Activated T-cell treated with anti-CD3 and anti-CD28 coated beads, Interleukin-2, amount 50 U/mL, for 4 hours (primary cell): ENCODE data around the gene ATG16L2. TPM values are rescaled to one million over a fixed set of nuclear protein-coding genes. Genes with fewer than 3 reads are reported as not detected.
A peak's percentile ranks its signal among the peaks of the same experiment; 100 is the strongest.
"Not testable (repeated sequence)": the region's sequence is repeated elsewhere in the genome, so short reads cannot be mapped to it uniquely, and the experiment has no call there.

ENCODE experiments used
- ATAC-seq, 2 donors: fragments of 200-7000 bp; cut with Tn5 transposase; one replicate each; pipeline ENCODE4 v1.10.0; 2021
- DNase-seq: peaks from one replicate; pipeline ENCODE4 v3.0.0-alpha.2; 2020
- H3K27me3 Mint-ChIP-seq: one replicate; pipeline ENCODE4 v1.8.0; 2021; ENCODE audit warnings: low read depth, mixed read lengths
- H3K36me3 Mint-ChIP-seq: one replicate; pipeline ENCODE4 v1.8.0; 2022; ENCODE audit warnings: mixed read lengths; ENCODE audit not compliant: insufficient read depth
- H3K4me1 Mint-ChIP-seq: one replicate; pipeline ENCODE4 v1.8.0; 2021; ENCODE audit warnings: low read depth, mixed read lengths
- H3K4me3 Mint-ChIP-seq: one replicate; pipeline ENCODE4 v1.8.0; 2021; ENCODE audit warnings: mild to moderate bottlenecking, moderate library complexity, mixed read lengths
- H3K9me3 Mint-ChIP-seq: one replicate; pipeline ENCODE4 v1.8.0; 2021; ENCODE audit warnings: mixed read lengths
- total RNA-seq, 3 donors: library from RNA; stranded (reverse); gene quantifications; one replicate each; pipeline ENCODE4 v1.2.1, GENCODE V29; 2021

Gene ATG16L2
- total RNA-seq, 3 donors from 2014 or later, result 23.8 to 28.9 (median 26.0) TPM

DNA sequence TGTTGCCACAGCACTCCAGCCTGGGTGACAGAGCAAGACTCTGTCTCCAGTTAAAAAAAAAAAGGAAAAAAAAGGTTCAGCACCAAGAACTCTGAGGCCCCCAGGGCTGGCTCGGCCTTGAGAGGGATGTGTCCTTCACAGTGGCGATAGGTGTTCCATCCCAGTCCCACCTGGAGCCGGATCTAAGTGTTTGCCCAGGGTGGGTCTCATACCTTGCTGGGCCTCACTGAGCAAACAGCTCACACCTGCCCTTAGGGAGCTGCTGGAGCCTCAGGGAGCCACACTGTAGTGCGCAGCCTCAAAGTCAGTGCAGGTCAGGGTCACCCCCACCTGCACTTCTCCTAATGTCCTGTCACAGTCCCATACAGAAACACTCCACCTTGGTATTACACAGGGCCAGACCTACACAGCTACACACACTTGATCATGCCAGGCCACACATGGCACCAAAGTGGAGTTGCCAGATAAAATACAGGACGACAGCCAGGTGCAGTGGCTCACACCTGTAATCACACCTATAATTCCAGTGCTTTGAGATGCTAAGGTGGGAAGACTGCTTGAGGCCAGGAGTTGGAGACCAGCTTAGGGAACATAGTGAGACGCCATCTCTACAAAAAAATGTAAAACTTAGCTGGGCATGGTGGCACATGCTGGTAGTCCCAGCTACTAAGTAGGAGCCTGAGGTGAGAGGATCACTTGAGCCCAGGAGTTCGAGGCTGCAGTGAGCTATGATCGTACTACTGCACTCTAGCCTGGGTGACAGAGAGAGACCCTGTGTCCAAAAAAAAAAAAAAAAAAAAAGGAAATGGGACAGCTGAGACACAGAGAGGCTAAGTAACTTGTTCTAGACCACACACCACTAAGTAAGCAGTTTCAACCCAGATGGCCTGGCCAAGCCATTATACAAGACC is 27.7 kb upstream of the ATG16L2 start:
- ATAC-seq (no peak), DNase-seq (no peak)
- Mint-ChIP-seq H3K27me3 (no peaks in the 10 kb centered on the region), H3K36me3 (no peaks in the 10 kb centered on the region), H3K9me3 (no peaks in the 10 kb centered on the region), H3K4me3 (no peak overlapping the region), H3K4me1 (peaks cover 14% of the 10 kb centered on the region)

DNA sequence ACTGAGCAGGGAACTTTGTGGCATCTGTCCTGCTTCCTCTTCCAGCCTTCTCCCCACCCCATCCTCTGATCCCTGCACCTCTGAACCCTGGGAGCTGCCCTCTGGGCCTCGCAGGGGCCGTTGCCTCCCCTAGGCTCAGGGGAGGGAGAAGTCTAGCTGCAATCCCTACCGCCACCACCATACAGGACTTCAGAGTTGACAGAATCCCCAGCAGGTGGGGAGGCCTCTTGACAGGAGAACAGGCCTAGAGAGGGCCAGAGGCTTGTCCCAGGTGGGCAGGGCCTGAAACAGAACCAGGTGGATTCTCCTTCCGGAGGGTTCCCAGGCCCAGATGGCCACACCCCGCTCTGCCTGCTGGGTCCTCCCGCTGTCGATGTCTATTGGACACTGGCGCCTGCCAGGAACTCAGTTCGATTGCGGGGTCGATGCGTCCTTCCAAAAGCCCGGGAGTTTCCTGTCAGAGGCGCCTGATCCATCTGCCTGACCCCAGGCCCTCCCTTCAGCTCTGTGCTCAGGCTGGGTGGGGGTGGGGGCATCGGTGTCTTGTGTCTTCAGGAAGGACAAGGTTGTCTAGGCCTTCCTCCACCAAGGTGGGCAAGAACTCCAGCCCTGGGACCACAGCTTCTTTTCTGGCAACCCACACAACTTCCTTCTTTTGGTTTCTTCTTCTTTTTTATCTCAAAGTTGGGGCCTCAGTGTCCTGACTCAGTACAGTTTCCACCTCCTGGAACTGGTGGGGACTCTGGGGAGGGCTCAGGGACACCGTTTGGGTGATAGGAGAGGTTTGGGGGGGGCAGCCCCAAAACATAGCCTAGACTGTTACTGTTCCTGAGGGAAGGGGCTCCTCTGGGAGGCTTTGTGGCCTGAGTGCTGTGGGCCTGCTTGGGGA is 26.8 kb upstream of the ATG16L2 start:
- DNase-seq (no peak), ATAC-seq (peak; percentile 36 to 41)
- Mint-ChIP-seq H3K4me1 (peaks cover 11% of the 10 kb centered on the region), H3K4me3 (no peak overlapping the region), H3K9me3 (no peaks in the 10 kb centered on the region), H3K27me3 (no peaks in the 10 kb centered on the region), H3K36me3 (no peaks in the 10 kb centered on the region)

DNA sequence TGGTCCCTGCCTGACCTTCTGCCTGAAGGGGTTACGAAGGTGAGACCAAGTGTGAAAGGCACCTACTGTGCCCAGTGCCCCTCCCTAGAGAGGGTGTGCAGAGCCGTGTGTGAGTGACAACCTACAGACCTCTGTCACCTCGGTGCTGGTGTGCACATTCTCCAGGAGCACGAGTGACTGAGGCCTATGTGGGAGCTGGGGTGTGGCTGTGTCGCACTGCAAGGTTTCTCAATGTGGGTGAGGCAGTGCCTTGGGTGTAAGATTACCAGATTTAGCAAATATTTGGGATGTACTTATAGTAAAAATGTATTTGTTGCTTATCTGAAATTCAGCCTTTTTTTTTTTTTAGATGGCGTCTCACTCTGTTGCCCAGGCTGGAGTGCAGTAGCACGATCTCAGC is 26.0 kb upstream of the ATG16L2 start:
- Mint-ChIP-seq H3K4me1 (peaks cover 12% of the 10 kb centered on the region), H3K4me3 (no peak overlapping the region), H3K9me3 (no peaks in the 10 kb centered on the region), H3K36me3 (no peaks in the 10 kb centered on the region), H3K27me3 (no peaks in the 10 kb centered on the region)
- ATAC-seq (no peak), DNase-seq (no peak)

DNA sequence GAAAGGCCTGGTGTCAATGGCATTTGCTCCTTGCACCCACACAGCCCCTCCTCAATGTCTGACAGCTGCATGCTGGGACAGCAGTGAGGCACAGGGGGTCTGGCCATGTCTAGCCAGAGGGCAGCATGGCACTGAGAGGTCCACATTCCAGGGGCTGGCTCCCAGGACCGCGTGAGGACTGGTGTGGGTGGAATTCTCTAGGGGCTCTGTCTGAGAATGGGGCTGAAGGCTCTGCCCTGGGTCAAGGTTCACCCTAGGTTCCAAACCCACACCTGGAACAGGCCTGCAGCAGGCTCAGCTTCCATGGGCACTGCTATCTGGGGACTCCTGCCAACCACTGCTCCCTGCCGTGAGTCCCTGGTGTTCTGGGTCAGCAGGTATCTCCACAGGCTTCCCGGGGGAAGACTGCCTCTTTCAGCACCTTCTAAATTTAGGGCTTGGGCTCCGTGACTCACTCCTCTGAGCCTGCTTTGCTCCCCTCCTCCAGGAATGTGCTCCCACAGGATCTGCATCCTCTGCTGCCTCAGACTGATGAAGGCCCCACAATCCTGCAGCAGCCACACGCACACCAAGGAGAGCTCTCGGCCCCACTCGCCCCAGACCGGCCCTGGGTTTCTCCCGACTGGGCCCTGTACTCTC is 24.6 kb upstream of the ATG16L2 start:
- Mint-ChIP-seq H3K27me3 (no peaks in the 10 kb centered on the region), H3K4me3 (no peak overlapping the region), H3K9me3 (no peaks in the 10 kb centered on the region), H3K36me3 (no peaks in the 10 kb centered on the region), H3K4me1 (peaks cover 21% of the 10 kb centered on the region)
- DNase-seq (no peak), ATAC-seq (no peak)

DNA sequence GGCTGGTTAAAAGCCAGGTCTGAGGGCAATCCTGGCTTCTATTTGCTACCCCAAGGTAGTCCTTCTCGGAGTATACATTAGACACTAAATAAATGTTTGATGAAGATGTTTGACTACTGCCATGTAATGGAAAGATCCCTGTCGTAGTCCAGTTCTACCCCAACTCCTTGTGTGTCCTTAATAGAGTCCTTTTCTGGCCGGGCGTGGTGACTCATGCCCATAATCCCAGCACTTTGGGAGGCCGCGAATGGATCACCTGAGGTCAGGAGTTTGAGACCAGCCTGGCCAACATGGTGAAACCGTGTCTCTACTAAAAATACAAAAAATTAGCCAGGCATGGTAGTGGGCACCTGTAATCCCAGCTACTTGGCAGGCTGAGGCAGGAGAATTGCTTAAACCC is 23.0 kb upstream of the ATG16L2 start:
- not testable (repeated sequence) for DNase-seq, ATAC-seq, H3K27me3 Mint-ChIP-seq, H3K4me3 Mint-ChIP-seq, H3K36me3 Mint-ChIP-seq, H3K9me3 Mint-ChIP-seq
- H3K4me1 Mint-ChIP-seq, result peaks cover 24% of the 10 kb centered on the region

DNA sequence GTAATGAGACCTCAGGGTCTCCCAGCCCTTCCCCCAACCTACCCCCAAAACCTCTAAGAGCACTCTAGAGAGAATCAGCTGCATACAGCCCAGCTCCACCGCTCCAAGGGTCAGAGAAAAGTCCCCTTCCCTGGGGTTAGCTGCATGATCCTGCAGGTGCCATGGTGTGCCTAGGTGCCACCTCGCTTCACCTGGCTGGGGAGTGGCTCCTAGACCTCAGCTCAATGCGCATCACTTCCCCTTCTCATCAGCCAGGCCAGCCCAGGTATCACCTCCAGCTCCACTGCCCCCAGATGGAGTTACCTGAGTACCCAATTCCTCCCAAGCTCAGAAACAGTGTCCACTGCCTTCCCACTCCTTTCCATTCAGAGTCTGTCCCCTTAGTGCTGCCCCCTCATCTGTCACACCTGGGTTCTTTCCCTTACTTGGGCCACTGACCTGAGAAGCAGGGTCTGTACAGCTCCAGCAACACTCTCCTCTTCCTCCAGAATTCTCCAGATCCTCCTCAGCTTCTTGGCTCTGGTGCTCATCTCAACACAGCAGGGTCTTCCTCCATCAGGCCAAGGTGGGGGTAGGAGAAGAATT is 21.7 kb upstream of the ATG16L2 start:
- no peaks in the 10 kb centered on the region for H3K27me3 Mint-ChIP-seq
- DNase-seq (no peak), ATAC-seq (no peak)
- peak overlapping the region; percentile 4 for H3K4me3 Mint-ChIP-seq
- H3K9me3 Mint-ChIP-seq, result no peaks in the 10 kb centered on the region
- peaks cover 24% of the 10 kb centered on the region for H3K4me1 Mint-ChIP-seq
- no peaks in the 10 kb centered on the region for H3K36me3 Mint-ChIP-seq

DNA sequence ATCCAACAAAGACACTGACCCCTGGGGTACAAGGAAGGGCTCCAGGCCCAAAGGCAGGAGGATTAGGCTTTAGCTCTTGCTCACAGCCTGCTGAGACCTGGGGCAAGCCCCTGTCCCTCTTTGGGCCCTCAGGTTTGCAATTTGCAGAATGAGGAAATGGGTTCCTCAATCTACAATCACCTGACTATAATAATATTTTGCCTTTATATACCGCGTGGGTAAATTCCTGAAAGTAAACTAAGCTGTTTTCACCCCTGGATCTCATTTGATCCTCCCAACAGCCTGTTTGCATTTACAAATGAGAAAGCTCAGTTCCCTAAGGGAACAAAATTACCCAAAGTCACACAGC is 21.2 kb upstream of the ATG16L2 start:
- Mint-ChIP-seq H3K36me3 (no peaks in the 10 kb centered on the region), H3K27me3 (no peaks in the 10 kb centered on the region), H3K9me3 (no peaks in the 10 kb centered on the region), H3K4me1 (peaks cover 23% of the 10 kb centered on the region), H3K4me3 (peak overlapping the region; percentile 92)
- DNase-seq (no peak), ATAC-seq (no peak)

DNA sequence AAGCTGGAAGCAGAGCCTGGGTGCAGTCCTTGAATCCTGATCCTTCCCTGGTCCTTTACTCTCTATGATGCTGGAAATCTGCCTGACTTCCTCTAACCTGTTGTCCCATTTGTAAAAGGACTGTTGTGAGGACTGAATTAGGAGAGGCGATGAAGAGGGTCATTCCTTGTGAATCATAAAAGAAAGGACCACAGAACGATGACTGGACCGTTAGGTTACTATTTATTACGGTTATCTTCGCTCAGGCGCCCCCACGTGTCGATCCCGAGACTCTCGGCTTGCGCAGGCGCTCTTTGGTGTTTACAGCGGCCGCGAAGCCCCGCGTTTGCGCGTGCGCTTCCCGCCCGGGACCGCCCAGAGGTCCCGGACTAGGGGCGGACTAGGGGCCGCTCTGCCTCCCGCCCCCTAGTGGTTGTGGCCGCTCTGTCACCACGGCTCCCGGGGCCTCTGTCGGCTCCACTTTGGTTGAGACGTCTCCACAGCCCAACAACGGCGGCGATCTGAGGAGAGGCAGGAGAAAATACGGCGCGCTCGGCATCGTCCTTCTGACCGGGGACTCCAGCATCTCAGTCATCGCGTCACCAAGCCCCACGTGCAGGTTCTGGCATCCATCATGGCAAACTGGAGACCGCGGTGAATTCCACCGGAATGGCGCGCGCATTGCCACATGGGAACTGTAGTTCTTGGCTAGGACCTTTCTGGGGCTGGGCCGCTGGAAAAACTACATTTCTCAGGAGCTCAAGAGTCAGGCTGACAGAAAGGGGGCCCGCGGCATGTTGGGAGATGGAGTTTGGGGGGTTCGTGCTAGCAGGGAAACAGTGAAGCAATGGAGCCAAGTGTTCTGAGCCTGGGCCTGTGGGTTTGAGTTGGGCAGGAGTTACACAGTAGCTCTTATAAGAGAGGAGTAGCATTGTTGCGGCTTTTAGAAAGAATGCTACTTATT is 20.5 kb upstream of the ATG16L2 start, which contains the start of gene STARD10:
STARD10 (minus strand) TSS at position 623 of the 943 bp plus-strand sequence. CDS start 12,866 bp downstream, outside the sequence.
- H3K27me3 Mint-ChIP-seq, result no peaks in the 10 kb centered on the region
- H3K4me3 Mint-ChIP-seq, result peak within 1 kb of the TSS; percentile 92
- ATAC-seq (peak; percentile 95), DNase-seq (peak; percentile 93)
- H3K36me3 Mint-ChIP-seq, result no peaks in the 10 kb centered on the region
- no peaks in the 10 kb centered on the region for H3K9me3 Mint-ChIP-seq
- H3K4me1 Mint-ChIP-seq, result peaks cover 23% of the 10 kb centered on the region

DNA sequence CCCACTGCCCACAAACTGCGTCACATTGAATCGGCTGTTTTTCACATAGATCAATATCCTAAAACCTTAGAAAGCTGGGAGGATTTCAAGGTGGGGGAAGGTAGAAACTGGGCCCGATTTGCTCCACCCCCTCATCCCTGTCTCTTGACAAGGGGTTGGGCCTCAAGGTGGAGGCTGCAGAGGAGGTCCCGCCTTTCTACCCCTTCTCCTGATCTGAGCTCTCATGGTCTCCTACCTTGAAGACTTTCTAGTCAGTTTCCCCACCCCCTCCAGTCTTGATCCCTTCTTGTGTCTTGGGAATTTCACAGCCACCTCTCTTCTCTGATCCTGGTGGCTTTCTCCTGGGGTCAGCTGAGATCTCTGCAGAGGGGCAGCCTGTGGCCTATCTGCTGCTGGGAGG is 15.8 kb upstream of the ATG16L2 start:
- no peaks in the 10 kb centered on the region for H3K9me3 Mint-ChIP-seq
- no peaks in the 10 kb centered on the region for H3K27me3 Mint-ChIP-seq
- ATAC-seq, result no peak
- H3K4me1 Mint-ChIP-seq, result peaks cover 11% of the 10 kb centered on the region
- no peak for DNase-seq
- no peak overlapping the region for H3K4me3 Mint-ChIP-seq
- H3K36me3 Mint-ChIP-seq, result no peaks in the 10 kb centered on the region

DNA sequence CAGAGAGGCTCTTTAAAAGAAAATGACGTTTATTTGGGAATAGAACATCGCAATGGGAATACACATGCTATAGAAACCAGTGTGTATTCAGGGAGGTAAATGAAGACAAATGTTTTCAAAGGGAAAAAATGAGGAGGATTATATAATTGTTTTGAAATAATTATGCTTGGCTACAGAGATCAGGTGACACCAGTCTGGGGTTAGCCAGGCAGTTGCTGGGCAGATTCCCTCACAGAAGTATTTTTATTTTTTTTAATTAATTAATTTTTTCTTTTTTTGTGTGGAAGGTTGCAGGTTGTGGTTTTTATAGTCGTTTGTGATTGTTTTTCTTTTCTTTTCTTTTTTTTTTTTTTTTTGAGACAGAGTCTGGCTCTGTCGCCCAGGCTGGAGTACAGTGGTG is 14.8 kb upstream of the ATG16L2 start:
- DNase-seq, result no peak
- no peak for ATAC-seq
- no peaks in the 10 kb centered on the region for H3K9me3 Mint-ChIP-seq
- peaks cover 5% of the 10 kb centered on the region for H3K4me1 Mint-ChIP-seq
- H3K27me3 Mint-ChIP-seq, result no peaks in the 10 kb centered on the region
- H3K4me3 Mint-ChIP-seq, result no peak overlapping the region
- H3K36me3 Mint-ChIP-seq, result no peaks in the 10 kb centered on the region

DNA sequence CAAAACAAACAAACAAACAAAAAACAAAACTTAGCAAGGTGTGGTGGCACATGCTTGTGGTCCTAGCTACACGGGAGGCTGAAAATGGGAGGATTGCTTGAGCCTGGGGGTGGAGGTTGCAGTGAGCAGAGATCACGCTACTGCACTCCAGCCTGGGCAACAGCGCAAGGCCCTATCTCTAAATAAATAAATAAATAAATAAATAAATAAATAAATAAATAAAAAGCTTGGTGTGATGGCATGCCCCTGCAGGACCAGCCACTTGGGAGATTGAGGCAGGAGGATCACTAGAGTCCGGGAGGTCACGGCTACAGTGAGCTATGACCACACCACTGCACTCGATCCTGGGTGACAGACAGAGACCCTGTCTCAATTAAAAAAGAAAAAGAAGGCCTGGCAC is 11.4 kb upstream of the ATG16L2 start:
- no peak overlapping the region for H3K4me3 Mint-ChIP-seq
- no peaks in the 10 kb centered on the region for H3K4me1 Mint-ChIP-seq
- no peaks in the 10 kb centered on the region for H3K36me3 Mint-ChIP-seq
- H3K27me3 Mint-ChIP-seq, result no peaks in the 10 kb centered on the region
- no peak for DNase-seq
- no peaks in the 10 kb centered on the region for H3K9me3 Mint-ChIP-seq
- no peak for ATAC-seq

DNA sequence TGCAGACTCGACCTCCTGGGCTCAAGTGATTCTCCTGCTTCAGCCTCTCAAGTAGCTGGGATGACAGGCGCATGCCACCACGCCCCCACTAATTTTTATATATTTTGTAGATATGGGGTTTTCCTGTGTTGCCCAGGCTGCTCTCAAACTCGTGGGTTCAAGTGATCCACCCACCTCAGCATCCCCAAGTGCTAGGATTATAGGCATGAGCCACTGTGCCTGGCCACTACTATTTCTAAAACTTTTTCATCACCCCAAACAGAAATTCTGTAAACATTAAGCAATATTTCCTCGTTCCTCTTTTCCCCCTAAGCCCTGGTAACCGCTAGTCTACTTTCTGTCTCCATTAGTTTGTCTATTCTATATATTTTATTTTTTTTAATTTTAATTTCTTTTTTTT is 9.0 kb upstream of the ATG16L2 start:
- Mint-ChIP-seq H3K36me3 (peaks cover 8% of the 10 kb centered on the region), H3K9me3 (no peaks in the 10 kb centered on the region), H3K4me3 (no peak overlapping the region), H3K27me3 (no peaks in the 10 kb centered on the region), H3K4me1 (peaks cover 2% of the 10 kb centered on the region)
- DNase-seq (no peak), ATAC-seq (no peak)

DNA sequence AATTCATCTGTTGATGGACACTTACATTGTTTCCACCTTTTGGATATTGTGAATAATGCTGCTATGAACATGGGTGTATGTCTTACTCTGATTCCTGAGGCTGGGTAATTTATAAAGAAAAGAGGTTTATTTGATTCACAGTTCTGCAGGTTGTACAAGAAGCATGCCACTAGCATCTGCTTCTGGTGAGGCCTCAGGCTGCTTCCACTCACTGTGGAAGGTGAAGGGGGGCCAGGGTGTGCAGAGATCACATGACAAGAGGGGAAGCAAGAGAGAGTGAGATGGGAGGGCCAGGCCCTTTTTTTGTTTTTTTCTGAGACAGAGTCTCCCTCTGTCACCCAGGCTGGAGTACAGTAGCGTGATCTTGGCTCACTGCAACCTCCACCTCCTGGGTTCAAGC is 7.8 kb upstream of the ATG16L2 start:
- H3K36me3 Mint-ChIP-seq, result peaks cover 12% of the 10 kb centered on the region
- DNase-seq, H3K4me1 Mint-ChIP-seq, H3K4me3 Mint-ChIP-seq, ATAC-seq, H3K9me3 Mint-ChIP-seq, H3K27me3 Mint-ChIP-seq: not testable (repeated sequence)
